Hepatocyte (in vitro differentiated cells): ENCODE measurements around the gene GAL. TPM values are rescaled to one million over a fixed set of nuclear protein-coding genes. Genes with fewer than 3 reads are reported as not detected.

Source experiments
- DNase-seq: peaks from one replicate; pipeline ENCODE4 v3.0.0-alpha.2; 2016; ENCODE audit warnings: low spot score
- H2AFZ ChIP-seq: fragments of 200-600 bp; sonication (generic); 2 replicates; pipeline ENCODE4 v1.6.0; 2016; ENCODE audit warnings: antibody characterized with exemption, mild to moderate bottlenecking
- H3K27ac ChIP-seq: fragments of 200-600 bp; sonication (generic); 2 replicates; pipeline ENCODE4 v1.5.1; 2016; ENCODE audit warnings: mild to moderate bottlenecking
- H3K27me3 ChIP-seq: fragments of 200-600 bp; sonication (generic); 2 replicates; pipeline ENCODE4 v1.6.1; 2016
- H3K36me3 ChIP-seq: fragments of 200-600 bp; sonication (generic); replicated peaks from 2 replicates; pipeline ENCODE4 v1.5.1; 2016; ENCODE audit warnings: low read depth; ENCODE audit not compliant: insufficient read depth
- H3K4me1 ChIP-seq: fragments of 200-600 bp; sonication (generic); 2 replicates; pipeline ENCODE4 v1.5.1; 2016; ENCODE audit warnings: mild to moderate bottlenecking, moderate library complexity; ENCODE audit not compliant: insufficient read depth
- H3K4me2 ChIP-seq: fragments of 200-600 bp; sonication (generic); 2 replicates; pipeline ENCODE4 v1.6.0; 2016
- H3K4me3 ChIP-seq: fragments of 200-600 bp; sonication (generic); 2 replicates; pipeline ENCODE4 v1.5.1; 2016; ENCODE audit warnings: mild to moderate bottlenecking
- H3K79me2 ChIP-seq: fragments of 200-600 bp; sonication (generic); 2 replicates; pipeline ENCODE4 v1.6.0; 2017; ENCODE audit warnings: mild to moderate bottlenecking
- H3K9me2 ChIP-seq: fragments of 200-600 bp; sonication (generic); replicated peaks from 2 replicates; pipeline ENCODE4 v1.6.0; 2017; ENCODE audit warnings: mild to moderate bottlenecking; ENCODE audit not compliant: insufficient read depth
- H3K9me3 ChIP-seq: fragments of 200-600 bp; sonication (generic); 2 replicates; pipeline ENCODE4 v1.5.1; 2016; ENCODE audit warnings: low read depth, mild to moderate bottlenecking
- H4K20me1 ChIP-seq: fragments of 200-600 bp; sonication (generic); 2 replicates; pipeline ENCODE4 v1.6.0; 2016; ENCODE audit warnings: mild to moderate bottlenecking; ENCODE audit not compliant: insufficient read depth, poor library complexity, severe bottlenecking
- EZH2 ChIP-seq: fragments of 200-600 bp; sonication (generic); IDR thresholded peaks from 2 replicates; pipeline ENCODE4 v1.6.1; 2016; ENCODE audit warnings: antibody characterized with exemption, mild to moderate bottlenecking, borderline replicate concordance
- EZH2phosphoT487 ChIP-seq: fragments of 200-600 bp; sonication (generic); IDR thresholded peaks from one replicate; pipeline ENCODE4 v1.6.1; 2018; ENCODE audit warnings: antibody characterized with exemption, mild to moderate bottlenecking, low read depth, moderate library complexity; ENCODE audit not compliant: unreplicated experiment, severe bottlenecking
- WGBS: methylation state at CpG from one replicate; pipeline ENCODE4 v1.1.6; 2016; ENCODE audit warnings: low lambda C conversion rate; ENCODE audit errors: missing lambda C conversion rate; 5-methylcytosine and 5-hydroxymethylcytosine counted together
- polyA plus RNA-seq: library from polyadenylated mRNA; unstranded; fragments of >200 nt; fragmentation: Nextera tagmentation; extraction: Ambion mirVana; gene quantifications from 2 replicates; pipeline ENCODE4 v1.2.1, GENCODE V29; 2016
- total RNA-seq: library from RNA; depleted of rRNA; stranded (reverse); fragments of >200 nt; gene quantifications from 2 replicates; pipeline ENCODE4 v1.2.3, GENCODE V29; 2014
- TF ChIP-seq, protein P1 (sequence below): fragments of 200-600 bp; sonication (generic); IDR thresholded peaks from 2 replicates; pipeline ENCODE4 v1.5.1; 2016; ENCODE audit warnings: antibody characterized with exemption, mild to moderate bottlenecking; ENCODE audit not compliant: poor library complexity

Gene GAL
- total and polyA plus RNA-seq, 2 experiments from 2014 or later = 1.7 to 15.3 TPM

DNA sequence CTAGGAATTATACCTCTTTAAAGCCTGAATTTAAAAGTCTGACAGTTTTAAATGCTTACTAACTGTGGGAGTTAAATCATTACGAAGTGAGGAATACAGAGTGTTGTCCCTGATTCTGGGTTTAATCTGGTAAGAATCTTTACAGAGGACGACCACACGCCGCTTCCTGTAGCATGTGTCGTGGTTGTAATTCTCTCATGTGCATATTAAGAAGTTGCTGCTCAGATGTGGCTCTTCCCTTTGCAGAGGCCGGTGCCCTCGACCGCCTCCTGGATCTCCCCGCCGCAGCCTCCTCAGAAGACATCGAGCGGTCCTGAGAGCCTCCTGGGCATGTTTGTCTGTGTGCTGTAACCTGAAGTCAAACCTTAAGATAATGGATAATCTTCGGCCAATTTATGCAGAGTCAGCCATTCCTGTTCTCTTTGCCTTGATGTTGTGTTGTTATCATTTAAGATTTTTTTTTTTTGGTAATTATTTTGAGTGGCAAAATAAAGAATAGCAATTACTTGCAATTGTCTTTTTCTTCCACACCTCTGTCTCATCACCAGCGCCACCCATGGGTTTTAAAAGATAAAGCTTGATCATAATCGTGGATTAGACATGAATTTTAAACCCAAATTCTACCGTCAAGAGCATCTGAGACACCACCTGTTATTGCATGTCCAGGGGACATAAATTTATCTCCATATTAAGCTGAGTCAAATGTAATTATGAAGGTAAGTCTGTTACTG lies 6.5 kb downstream of the GAL start:
- no peaks in the 10 kb centered on the region for H3K4me1 ChIP-seq
- no peak overlapping the region for H3K4me3 ChIP-seq
- no peak overlapping the region for H3K4me2 ChIP-seq
- peaks cover 35% of the 10 kb centered on the region for H3K27me3 ChIP-seq
- H3K36me3 ChIP-seq = no peaks in the 10 kb centered on the region
- no peak for DNase-seq
- no peaks in the 10 kb centered on the region for H3K9me3 ChIP-seq
- no peak overlapping the region for H2AFZ ChIP-seq
- 70% methylated on average over 16 of the region's 16 CpGs for WGBS
- no peaks in the 10 kb centered on the region for H4K20me1 ChIP-seq
- no peaks in the 10 kb centered on the region for H3K9me2 ChIP-seq
- TF ChIP-seq, protein P1, sequence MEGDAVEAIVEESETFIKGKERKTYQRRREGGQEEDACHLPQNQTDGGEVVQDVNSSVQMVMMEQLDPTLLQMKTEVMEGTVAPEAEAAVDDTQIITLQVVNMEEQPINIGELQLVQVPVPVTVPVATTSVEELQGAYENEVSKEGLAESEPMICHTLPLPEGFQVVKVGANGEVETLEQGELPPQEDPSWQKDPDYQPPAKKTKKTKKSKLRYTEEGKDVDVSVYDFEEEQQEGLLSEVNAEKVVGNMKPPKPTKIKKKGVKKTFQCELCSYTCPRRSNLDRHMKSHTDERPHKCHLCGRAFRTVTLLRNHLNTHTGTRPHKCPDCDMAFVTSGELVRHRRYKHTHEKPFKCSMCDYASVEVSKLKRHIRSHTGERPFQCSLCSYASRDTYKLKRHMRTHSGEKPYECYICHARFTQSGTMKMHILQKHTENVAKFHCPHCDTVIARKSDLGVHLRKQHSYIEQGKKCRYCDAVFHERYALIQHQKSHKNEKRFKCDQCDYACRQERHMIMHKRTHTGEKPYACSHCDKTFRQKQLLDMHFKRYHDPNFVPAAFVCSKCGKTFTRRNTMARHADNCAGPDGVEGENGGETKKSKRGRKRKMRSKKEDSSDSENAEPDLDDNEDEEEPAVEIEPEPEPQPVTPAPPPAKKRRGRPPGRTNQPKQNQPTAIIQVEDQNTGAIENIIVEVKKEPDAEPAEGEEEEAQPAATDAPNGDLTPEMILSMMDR = no peak
- no peak for TF ChIP-seq EZH2phosphoT487
- TF ChIP-seq EZH2 = no peak
- H3K27ac ChIP-seq = no peak overlapping the region
- H3K79me2 ChIP-seq = no peaks in the 10 kb centered on the region

GRCh38 chr11:68691402-68691784 lies 7.0 kb downstream of the GAL start:
- Histone ChIP-seq H3K27ac (no peak overlapping the region), H3K9me2 (no peaks in the 10 kb centered on the region), H3K4me2 (no peak overlapping the region), H2AFZ (no peak overlapping the region), H3K79me2 (no peaks in the 10 kb centered on the region), H3K4me3 (no peak overlapping the region), H3K27me3 (peaks cover 30% of the 10 kb centered on the region), H3K36me3 (no peaks in the 10 kb centered on the region), H3K9me3 (no peaks in the 10 kb centered on the region), H4K20me1 (no peaks in the 10 kb centered on the region), H3K4me1 (no peaks in the 10 kb centered on the region)
- TF ChIP-seq EZH2 (no peak), EZH2phosphoT487 (no peak)
- TF ChIP-seq, protein P1 = no peak
- DNase-seq = no peak
- 77% methylated on average over 9 of the region's 9 CpGs for WGBS

DNA sequence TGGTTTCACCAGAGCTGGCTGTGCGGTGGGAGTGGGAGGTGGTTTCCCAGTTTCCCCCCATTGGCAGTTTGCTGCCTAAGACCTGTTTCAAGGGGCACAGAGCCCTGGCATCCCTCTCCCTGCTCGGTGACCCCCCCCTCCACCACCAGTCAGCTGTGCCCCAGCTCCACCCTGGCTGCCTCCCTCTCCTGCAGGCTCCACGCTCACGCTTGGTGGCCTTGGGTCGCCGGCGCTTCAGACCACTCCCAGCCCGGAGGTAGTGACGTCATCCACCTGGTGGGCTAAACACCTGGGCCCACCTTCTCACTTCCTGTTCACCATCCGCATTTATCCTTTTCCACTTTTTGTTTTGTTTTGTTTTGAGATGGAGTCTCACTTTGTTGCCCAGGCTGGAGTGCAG lies 7.8 kb downstream of the GAL start:
- H3K4me1 ChIP-seq = no peaks in the 10 kb centered on the region
- TF ChIP-seq, protein P1 = no peak
- TF ChIP-seq EZH2phosphoT487 (no peak), EZH2 (no peak)
- no peaks in the 10 kb centered on the region for H3K9me3 ChIP-seq
- 95% methylated on average over 10 of the region's 10 CpGs for WGBS
- no peak overlapping the region for H3K27ac ChIP-seq
- no peak overlapping the region for H2AFZ ChIP-seq
- no peak for DNase-seq
- H4K20me1 ChIP-seq = no peaks in the 10 kb centered on the region
- H3K27me3 ChIP-seq = peaks cover 23% of the 10 kb centered on the region
- no peak overlapping the region for H3K4me3 ChIP-seq
- no peaks in the 10 kb centered on the region for H3K36me3 ChIP-seq
- H3K9me2 ChIP-seq = no peaks in the 10 kb centered on the region
- H3K4me2 ChIP-seq = no peak overlapping the region
- no peaks in the 10 kb centered on the region for H3K79me2 ChIP-seq
